ENCODE measurements around the gene LRRC40. TPM values are rescaled to one million over a fixed set of nuclear protein-coding genes. Genes with fewer than 3 reads are reported as not detected.

Gene LRRC40
- polyA plus RNA-seq, 1 donor (not counting 4 experiments of a cell fraction or from before 2014, with no cell fraction given) = 28.5 TPM

- Histone ChIP-seq H3K9me3 (ENCODE audit: control insufficient read depth, low read depth, low read length) (no peaks in the 10 kb centered on the region), H3K4me2 (ENCODE audit: control insufficient read depth, extremely low read depth, insufficient read depth, low read depth, low read length) (no peak overlapping the region), H3K9me1 (ENCODE audit: control insufficient read depth, extremely low read depth, insufficient read depth, low read length) (no peaks in the 10 kb centered on the region), H3K27me3 (ENCODE audit: control insufficient read depth, extremely low read depth, insufficient read depth, low read length) (no peaks in the 10 kb centered on the region), H3K36me3 (ENCODE audit: control insufficient read depth in 2 of 2, extremely low read depth in 1 of 2, insufficient read depth in 2 of 2, low read length in 2 of 2) (no peaks in the 10 kb centered on the region), H3K9ac (ENCODE audit: control insufficient read depth, extremely low read depth, insufficient read depth, low read length) (no peak overlapping the region), H4K20me1 (ENCODE audit: control insufficient read depth, extremely low read depth, insufficient read depth, low read length) (no peaks in the 10 kb centered on the region), H2AFZ (ENCODE audit: control insufficient read depth, low read length) (no peak overlapping the region), H3K4me1 (ENCODE audit: control insufficient read depth, extremely low read depth, insufficient read depth, low read length) (no peaks in the 10 kb centered on the region), H3K27ac (ENCODE audit: control insufficient read depth, insufficient read depth, low read length) (no peak overlapping the region), H3K4me3 (ENCODE audit: control insufficient read depth in 2 of 3, extremely low read depth in 1 of 3, insufficient read depth in 2 of 3, low read depth in 1 of 3, low read length in 3 of 3) (no peak overlapping the region), H3K79me2 (ENCODE audit: control insufficient read depth, insufficient read depth, low read length) (no peaks in the 10 kb centered on the region)
- dilution Hi-C loops (cut with MboI; ENCODE audit: extremely low pct_ligation_motif_present, low sequenced_read_pairs) = no loop called here
- no peak for DNase-seq (ENCODE audit: low read depth, low spot score)
- TF ChIP-seq EZH2 (IDR thresholded peaks at IDR 0.05; ENCODE audit: low read length) = no peak
- TF ChIP-seq CTCF (optimal IDR thresholded peaks at IDR 0.05 in 1 of 3, IDR thresholded peaks at IDR 0.05 in 1 of 3, conservative IDR thresholded peaks at IDR 0.05 in 1 of 3; ENCODE audit: extremely low read depth in 1 of 3, insufficient read depth in 2 of 3, low read length in 3 of 3) = no peak
- no peak for FAIRE-seq
These were observed 64.5 kb downstream of the LRRC40 start for GRCh38 chr1:70140894-70141293.

GRCh38 chr1:70140343-70140742 is 65.0 kb downstream of the LRRC40 start:
- DNase-seq (ENCODE audit: low read depth, low spot score) = no peak
- no peak overlapping the region for H3K9ac ChIP-seq (ENCODE audit: control insufficient read depth, extremely low read depth, insufficient read depth, low read length)
- H4K20me1 ChIP-seq (ENCODE audit: control insufficient read depth, extremely low read depth, insufficient read depth, low read length) = no peaks in the 10 kb centered on the region
- TF ChIP-seq CTCF (optimal IDR thresholded peaks at IDR 0.05 in 1 of 3, IDR thresholded peaks at IDR 0.05 in 1 of 3, conservative IDR thresholded peaks at IDR 0.05 in 1 of 3; ENCODE audit: extremely low read depth in 1 of 3, insufficient read depth in 2 of 3, low read length in 3 of 3) = no peak
- H3K9me3 ChIP-seq (ENCODE audit: control insufficient read depth, low read depth, low read length) = no peaks in the 10 kb centered on the region
- no peak overlapping the region for H2AFZ ChIP-seq (ENCODE audit: control insufficient read depth, low read length)
- no peaks in the 10 kb centered on the region for H3K9me1 ChIP-seq (ENCODE audit: control insufficient read depth, extremely low read depth, insufficient read depth, low read length)
- no peaks in the 10 kb centered on the region for H3K27me3 ChIP-seq (ENCODE audit: control insufficient read depth, extremely low read depth, insufficient read depth, low read length)
- H3K4me3 ChIP-seq (ENCODE audit: control insufficient read depth in 2 of 3, extremely low read depth in 1 of 3, insufficient read depth in 2 of 3, low read depth in 1 of 3, low read length in 3 of 3) = no peak overlapping the region
- no peak overlapping the region for H3K27ac ChIP-seq (ENCODE audit: control insufficient read depth, insufficient read depth, low read length)
- no peak for FAIRE-seq
- H3K36me3 ChIP-seq (ENCODE audit: control insufficient read depth in 2 of 2, extremely low read depth in 1 of 2, insufficient read depth in 2 of 2, low read length in 2 of 2) = no peaks in the 10 kb centered on the region
- no peak overlapping the region for H3K4me2 ChIP-seq (ENCODE audit: control insufficient read depth, extremely low read depth, insufficient read depth, low read depth, low read length)
- no peaks in the 10 kb centered on the region for H3K79me2 ChIP-seq (ENCODE audit: control insufficient read depth, insufficient read depth, low read length)
- dilution Hi-C loops (cut with MboI; ENCODE audit: extremely low pct_ligation_motif_present, low sequenced_read_pairs) = no loop called here
- no peaks in the 10 kb centered on the region for H3K4me1 ChIP-seq (ENCODE audit: control insufficient read depth, extremely low read depth, insufficient read depth, low read length)
